ENCODE measurements around the gene CCDC93.

DNA sequence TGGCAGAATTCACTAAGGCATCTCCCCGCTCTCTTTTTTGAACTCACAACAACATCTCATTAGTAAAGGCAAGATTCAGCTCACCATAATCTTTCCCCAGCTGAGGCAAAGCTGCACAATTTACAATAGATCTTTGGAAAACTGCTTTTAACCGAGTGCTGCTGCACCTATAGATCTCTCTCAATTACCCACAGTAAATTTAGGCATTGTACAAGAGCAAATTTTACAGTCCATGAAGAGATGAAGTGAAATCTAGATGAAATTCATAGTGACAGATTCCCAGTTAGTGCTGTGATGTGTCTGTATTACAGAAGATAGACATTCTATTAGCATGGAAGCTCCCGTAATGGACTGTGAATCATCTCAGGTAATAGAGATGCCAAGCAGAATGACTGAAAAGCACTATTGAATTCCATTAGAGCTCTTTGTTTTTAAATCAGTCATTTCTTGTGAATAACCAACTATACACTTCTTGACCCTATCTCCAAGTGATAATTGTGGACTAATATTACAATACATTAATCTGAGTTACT is 38.0 kb upstream of the CCDC93 start:
- TF ChIP-seq POLR2A (IDR thresholded peaks at IDR 0.05; ENCODE audit: low read depth, low read length): no peak
- no peak for TF ChIP-seq POLR2AphosphoS5 (IDR thresholded peaks at IDR 0.05; ENCODE audit: low read depth, low read length)
- no peak for TF ChIP-seq TAF1 (IDR thresholded peaks at IDR 0.05; ENCODE audit: borderline replicate concordance, low read depth, low read length)
